DOHH2 (cell line): ENCODE measurements around the gene FSCN2.

ENCODE experiments used
- EZH2phosphoT487 ChIP-seq: fragments of 200-600 bp; sonication (generic); IDR thresholded peaks from 2 replicates; pipeline ENCODE4 v1.6.1; 2017; ENCODE audit warnings: borderline replicate concordance, mild to moderate bottlenecking, antibody characterized with exemption, low read length, moderate library complexity, mixed read lengths
- TF ChIP-seq, protein P1 (sequence below): fragments of 200-600 bp; sonication (generic); IDR thresholded peaks from one replicate; pipeline ENCODE4 v1.5.1; 2014; ENCODE audit warnings: antibody characterized with exemption, mild to moderate bottlenecking, low read depth, low read length; ENCODE audit not compliant: poor library complexity, severe bottlenecking

DNA sequence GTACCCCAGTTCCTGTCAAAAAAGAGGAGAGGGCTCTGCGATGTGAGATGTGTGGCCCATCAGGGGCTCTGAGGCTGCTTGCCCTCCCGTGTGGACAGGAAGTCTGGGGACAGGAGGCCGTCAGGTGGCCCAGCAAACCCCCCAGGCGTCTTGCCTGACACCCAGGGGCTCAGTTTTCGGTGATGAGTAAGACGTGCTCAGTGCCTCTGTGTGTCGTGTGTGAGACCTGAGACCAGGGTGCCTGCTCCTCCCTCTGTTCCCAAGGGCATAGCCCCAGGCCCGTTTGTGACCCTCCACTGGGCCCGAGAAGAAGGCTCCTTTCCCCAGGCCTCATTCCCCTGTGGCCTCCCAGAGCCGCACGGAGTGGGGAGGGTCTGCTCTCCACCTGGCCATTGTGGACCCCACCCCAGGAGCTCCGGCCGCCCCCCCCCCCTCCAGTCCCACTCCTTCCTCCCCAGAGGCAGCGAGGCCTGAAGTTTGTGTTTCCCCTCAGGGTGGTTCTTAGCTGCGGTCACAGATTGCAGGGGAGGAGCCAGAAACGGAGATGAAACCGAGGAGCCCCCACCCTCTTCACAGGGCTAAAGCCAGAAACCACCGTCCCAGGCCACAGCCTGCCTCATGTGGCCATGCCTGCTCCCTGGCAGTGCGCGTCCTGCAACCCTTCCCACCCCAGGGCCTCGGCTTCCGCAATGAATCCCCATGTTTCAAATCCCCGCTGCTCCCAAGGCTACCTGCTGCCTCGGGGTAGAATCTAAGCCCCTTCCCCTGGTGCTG lies 10.7 kb upstream of the FSCN2 start:
- TF ChIP-seq, protein P1, sequence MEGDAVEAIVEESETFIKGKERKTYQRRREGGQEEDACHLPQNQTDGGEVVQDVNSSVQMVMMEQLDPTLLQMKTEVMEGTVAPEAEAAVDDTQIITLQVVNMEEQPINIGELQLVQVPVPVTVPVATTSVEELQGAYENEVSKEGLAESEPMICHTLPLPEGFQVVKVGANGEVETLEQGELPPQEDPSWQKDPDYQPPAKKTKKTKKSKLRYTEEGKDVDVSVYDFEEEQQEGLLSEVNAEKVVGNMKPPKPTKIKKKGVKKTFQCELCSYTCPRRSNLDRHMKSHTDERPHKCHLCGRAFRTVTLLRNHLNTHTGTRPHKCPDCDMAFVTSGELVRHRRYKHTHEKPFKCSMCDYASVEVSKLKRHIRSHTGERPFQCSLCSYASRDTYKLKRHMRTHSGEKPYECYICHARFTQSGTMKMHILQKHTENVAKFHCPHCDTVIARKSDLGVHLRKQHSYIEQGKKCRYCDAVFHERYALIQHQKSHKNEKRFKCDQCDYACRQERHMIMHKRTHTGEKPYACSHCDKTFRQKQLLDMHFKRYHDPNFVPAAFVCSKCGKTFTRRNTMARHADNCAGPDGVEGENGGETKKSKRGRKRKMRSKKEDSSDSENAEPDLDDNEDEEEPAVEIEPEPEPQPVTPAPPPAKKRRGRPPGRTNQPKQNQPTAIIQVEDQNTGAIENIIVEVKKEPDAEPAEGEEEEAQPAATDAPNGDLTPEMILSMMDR, result no peak
- no peak for TF ChIP-seq EZH2phosphoT487
